Subcutaneous adipose tissue (tissue), 4 donors: Measurements from ENCODE around the gene OGG1. TPM values are rescaled to one million over a fixed set of nuclear protein-coding genes. Genes with fewer than 3 reads are reported as not detected.

Experiments
- total RNA-seq, 4 donors: library from RNA; depleted of rRNA; stranded (reverse); fragments of >200 nt; gene quantifications; one replicate each; pipeline ENCODE4 v1.1.0, GENCODE V29; 2016
- TF ChIP-seq, protein P1 (sequence below): fragments of 450-650 bp; IDR thresholded peaks from one replicate; pipeline ENCODE4 v1.5.1; 2016; ENCODE audit warnings: low read depth, mild to moderate bottlenecking, control low read depth, antibody characterized with exemption, moderate library complexity

The OGG1 gene
- total RNA-seq, 4 donors from 2014 or later: 16.0 to 23.0 (median 19.3) TPM

GRCh38 chr3:9786209-9786739 lies 36.5 kb downstream of the OGG1 start:
- TF ChIP-seq, protein P1, sequence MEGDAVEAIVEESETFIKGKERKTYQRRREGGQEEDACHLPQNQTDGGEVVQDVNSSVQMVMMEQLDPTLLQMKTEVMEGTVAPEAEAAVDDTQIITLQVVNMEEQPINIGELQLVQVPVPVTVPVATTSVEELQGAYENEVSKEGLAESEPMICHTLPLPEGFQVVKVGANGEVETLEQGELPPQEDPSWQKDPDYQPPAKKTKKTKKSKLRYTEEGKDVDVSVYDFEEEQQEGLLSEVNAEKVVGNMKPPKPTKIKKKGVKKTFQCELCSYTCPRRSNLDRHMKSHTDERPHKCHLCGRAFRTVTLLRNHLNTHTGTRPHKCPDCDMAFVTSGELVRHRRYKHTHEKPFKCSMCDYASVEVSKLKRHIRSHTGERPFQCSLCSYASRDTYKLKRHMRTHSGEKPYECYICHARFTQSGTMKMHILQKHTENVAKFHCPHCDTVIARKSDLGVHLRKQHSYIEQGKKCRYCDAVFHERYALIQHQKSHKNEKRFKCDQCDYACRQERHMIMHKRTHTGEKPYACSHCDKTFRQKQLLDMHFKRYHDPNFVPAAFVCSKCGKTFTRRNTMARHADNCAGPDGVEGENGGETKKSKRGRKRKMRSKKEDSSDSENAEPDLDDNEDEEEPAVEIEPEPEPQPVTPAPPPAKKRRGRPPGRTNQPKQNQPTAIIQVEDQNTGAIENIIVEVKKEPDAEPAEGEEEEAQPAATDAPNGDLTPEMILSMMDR: no peak

GRCh38 chr3:9786825-9787669 lies 37.3 kb downstream of the OGG1 start:
- TF ChIP-seq, protein P1: no peak

DNA sequence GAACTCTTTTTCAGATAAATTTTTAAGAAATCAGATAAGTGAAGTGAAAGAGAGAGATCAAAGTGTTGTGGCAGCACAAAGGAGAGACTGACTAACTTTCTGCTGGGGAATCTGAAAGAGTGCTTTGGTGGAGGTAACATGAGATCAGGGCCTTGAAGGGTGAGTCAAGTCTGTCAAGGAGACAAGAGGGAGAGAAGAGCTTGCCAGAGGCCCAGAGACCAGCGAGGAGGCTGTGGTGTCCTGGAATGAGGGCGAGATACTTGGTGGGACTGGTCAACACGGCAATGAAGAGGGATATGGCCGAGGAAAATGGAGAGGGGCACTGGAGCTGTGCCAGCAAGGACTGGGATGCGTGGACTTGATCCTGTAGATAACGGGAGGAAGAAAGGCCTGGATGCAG lies 38.0 kb downstream of the OGG1 start:
- TF ChIP-seq, protein P1: no peak

GRCh38 chr3:9791127-9791526 lies 41.4 kb downstream of the OGG1 start:
- TF ChIP-seq, protein P1: no peak

DNA sequence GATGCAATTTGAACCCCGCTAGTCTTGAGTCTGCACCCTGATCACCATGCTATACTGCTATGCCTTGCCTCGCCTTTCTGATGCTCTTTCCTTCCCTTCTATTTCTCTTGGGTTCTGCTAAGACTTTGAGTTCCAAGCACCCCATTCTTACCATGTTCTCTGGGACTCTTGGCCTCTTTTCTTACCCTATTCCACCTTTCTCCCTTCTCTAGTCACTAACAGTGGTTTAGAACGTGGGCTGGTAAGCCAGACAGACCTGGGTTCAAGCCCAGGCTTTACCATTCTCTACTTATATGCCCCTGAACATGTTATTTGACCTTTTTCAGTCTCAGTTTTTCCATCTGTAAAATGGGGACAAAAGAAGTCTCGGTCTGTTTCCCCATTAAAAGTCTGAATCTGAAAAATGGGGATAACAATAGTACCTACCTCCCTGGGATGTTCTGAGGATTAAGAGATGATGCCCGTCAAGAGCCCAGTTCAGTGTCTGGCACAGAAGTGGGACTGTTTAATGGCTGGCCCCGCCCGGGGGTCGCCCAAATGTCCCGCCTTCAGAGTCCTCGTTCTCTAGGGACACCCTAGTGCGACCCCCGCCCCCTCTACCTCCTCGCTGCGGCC lies 42.1 kb downstream of the OGG1 start:
- TF ChIP-seq, protein P1: no peak

- TF ChIP-seq, protein P1: no peak
Measured at GRCh38 chr3:9792405-9793160, 42.8 kb downstream of the OGG1 start, which contains the start of the genes ARPC4 and TADA3. TSS of gene ARPC4 (plus strand) at chr3:9793082. CDS start at chr3:9793122, 40 bp downstream. TSS of gene TADA3 (minus strand) at chr3:9792473. CDS start at chr3:9791466, 1,007 bp downstream.
